Caco-2 (cell line): ENCODE measurements around the gene MC2R. TPM values are rescaled to one million over a fixed set of nuclear protein-coding genes. Genes with fewer than 3 reads are reported as not detected.

Experiments used
- BruUV-seq: library from RNA; stranded (reverse); fragments of 400-500 nt; replicated peaks from 2 replicates; lab custom pipeline; 2021; lab: Mats Ljungman, UMichigan
- CTCF ChIA-PET: fragments of 300-600 bp; sonication (Branson Sonifier 250); formaldehyde crosslinking; loops from one replicate; lab custom pipeline; 2022; ENCODE audit warnings: antibody characterized with exemption; lab: Charles Lee
- POLR2A ChIA-PET: fragments of 300-600 bp; sonication (Branson Sonifier 250); formaldehyde crosslinking; loops from one replicate; lab custom pipeline; 2022; ENCODE audit warnings: antibody characterized with exemption; lab: Charles Lee
- DNase-seq, 2 experiments: peaks; one replicate each; pipeline versions ENCODE4 v3.0.0 to v3.0.0-alpha.2; 2020 to 2022
- H3K27me3 ChIP-seq: replicated peaks from 2 replicates; pipeline ENCODE4 v1.6.0; 2011; ENCODE audit warnings: low read length; ENCODE audit not compliant: control insufficient read depth, insufficient read depth
- H3K36me3 ChIP-seq: 2 replicates; pipeline ENCODE4 v1.5.1; 2011; ENCODE audit warnings: low read length; ENCODE audit not compliant: control insufficient read depth, insufficient read depth
- H3K4me1 ChIP-seq: fragments of 250-450 bp; sonication (Bioruptor Pico); 2 replicates; pipeline ENCODE4 v1.5.1; 2020; ENCODE audit warnings: mild to moderate bottlenecking
- H3K4me3 ChIP-seq: 2 replicates; pipeline ENCODE4 v1.5.1; 2011; ENCODE audit warnings: low read depth, mild to moderate bottlenecking, control low read depth, low read length
- H3K9me3 ChIP-seq: fragments of 250-450 bp; sonication (Bioruptor Pico); 2 replicates; pipeline ENCODE4 v1.5.1; 2020; ENCODE audit warnings: mild to moderate bottlenecking, moderate library complexity
- H3K27ac Mint-ChIP-seq: one replicate; pipeline ENCODE4 v1.8.0; 2022; ENCODE audit warnings: mixed read lengths; ENCODE audit not compliant: unreplicated experiment
- H3K27me3 Mint-ChIP-seq: one replicate; pipeline ENCODE4 v1.8.0; 2022; ENCODE audit warnings: mixed read lengths; ENCODE audit not compliant: insufficient read depth, unreplicated experiment
- H3K36me3 Mint-ChIP-seq: one replicate; pipeline ENCODE4 v1.8.0; 2022; ENCODE audit warnings: mild to moderate bottlenecking, mixed read lengths; ENCODE audit not compliant: insufficient read depth, unreplicated experiment
- H3K4me1 Mint-ChIP-seq: one replicate; pipeline ENCODE4 v1.8.0; 2022; ENCODE audit warnings: low read depth, mixed read lengths; ENCODE audit not compliant: unreplicated experiment
- H3K4me3 Mint-ChIP-seq: one replicate; pipeline ENCODE4 v1.8.0; 2022; ENCODE audit warnings: mild to moderate bottlenecking, moderate library complexity, mixed read lengths; ENCODE audit not compliant: unreplicated experiment
- H3K9me3 Mint-ChIP-seq: one replicate; pipeline ENCODE4 v1.8.0; 2022; ENCODE audit warnings: mixed read lengths; ENCODE audit not compliant: unreplicated experiment
- intact Hi-C: fragments of 100-400 bp; cut with micrococcal nuclease; formaldehyde crosslinking; loops from one replicate; pipeline ENCODE4 v1.10.0; 2022; ENCODE audit not compliant: unreplicated experiment
- total RNA-seq: library from RNA; stranded (reverse); gene quantifications from 2 replicates; pipeline ENCODE4 v1.2.3, GENCODE V29; 2022
- TF ChIP-seq, protein P1 (sequence below), 2 experiments: fragments of 200-600 bp in 1 of 2; IDR thresholded peaks; 1 replicate in 1 of 2; 2 replicates in 1 of 2; pipeline versions ENCODE4 v1.5.1 to v1.8.0; 2011 to 2022; ENCODE audit warnings: antibody characterized with exemption in 1 of 2, control low read depth in 1 of 2, inconsistent platforms in 1 of 2, low read depth in 1 of 2, low read length in 1 of 2, mild to moderate bottlenecking in 1 of 2, moderate library complexity in 1 of 2; ENCODE audit not compliant: insufficient read depth in 1 of 2, severe bottlenecking in 1 of 2, unreplicated experiment in 1 of 2

MC2R gene
- total RNA-seq, 1 experiment from 2014 or later: not detected

DNA sequence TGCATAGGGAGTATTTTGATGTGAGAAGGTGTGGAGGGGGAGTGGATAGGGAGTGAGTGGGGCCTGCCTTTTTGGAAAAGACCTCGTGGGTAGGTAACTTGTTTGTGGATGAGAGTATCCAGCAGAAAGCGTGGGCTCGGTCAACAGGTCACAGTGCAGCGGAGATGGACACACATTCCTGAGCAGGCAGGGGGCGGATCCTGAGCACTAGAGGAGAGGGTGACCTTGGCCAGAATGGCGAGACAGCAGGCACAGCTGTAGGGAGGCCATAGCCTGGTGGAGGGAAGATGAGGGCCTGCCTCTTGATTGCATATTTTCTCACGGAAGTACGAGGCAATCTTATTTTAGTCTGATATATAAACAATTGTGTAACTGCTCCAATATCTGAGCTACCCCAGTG lies 3.6 kb upstream of the MC2R start:
- Mint-ChIP-seq H3K9me3 (no peaks in the 10 kb centered on the region), H3K4me1 (no peaks in the 10 kb centered on the region), H3K27ac (no peak overlapping the region), H3K36me3 (no peaks in the 10 kb centered on the region), H3K4me3 (no peak overlapping the region), H3K27me3 (peaks cover 10% of the 10 kb centered on the region)
- CTCF ChIA-PET: no interaction called here
- Histone ChIP-seq H3K4me1 (no peaks in the 10 kb centered on the region), H3K4me3 (no peak overlapping the region), H3K9me3 (no peaks in the 10 kb centered on the region), H3K36me3 (no peaks in the 10 kb centered on the region), H3K27me3 (peaks cover 1% of the 10 kb centered on the region)
- intact Hi-C loops: no loop called here
- BruUV-seq: no TSS peak
- no peak for DNase-seq
- POLR2A ChIA-PET: no interaction called here
- TF ChIP-seq, protein P1, sequence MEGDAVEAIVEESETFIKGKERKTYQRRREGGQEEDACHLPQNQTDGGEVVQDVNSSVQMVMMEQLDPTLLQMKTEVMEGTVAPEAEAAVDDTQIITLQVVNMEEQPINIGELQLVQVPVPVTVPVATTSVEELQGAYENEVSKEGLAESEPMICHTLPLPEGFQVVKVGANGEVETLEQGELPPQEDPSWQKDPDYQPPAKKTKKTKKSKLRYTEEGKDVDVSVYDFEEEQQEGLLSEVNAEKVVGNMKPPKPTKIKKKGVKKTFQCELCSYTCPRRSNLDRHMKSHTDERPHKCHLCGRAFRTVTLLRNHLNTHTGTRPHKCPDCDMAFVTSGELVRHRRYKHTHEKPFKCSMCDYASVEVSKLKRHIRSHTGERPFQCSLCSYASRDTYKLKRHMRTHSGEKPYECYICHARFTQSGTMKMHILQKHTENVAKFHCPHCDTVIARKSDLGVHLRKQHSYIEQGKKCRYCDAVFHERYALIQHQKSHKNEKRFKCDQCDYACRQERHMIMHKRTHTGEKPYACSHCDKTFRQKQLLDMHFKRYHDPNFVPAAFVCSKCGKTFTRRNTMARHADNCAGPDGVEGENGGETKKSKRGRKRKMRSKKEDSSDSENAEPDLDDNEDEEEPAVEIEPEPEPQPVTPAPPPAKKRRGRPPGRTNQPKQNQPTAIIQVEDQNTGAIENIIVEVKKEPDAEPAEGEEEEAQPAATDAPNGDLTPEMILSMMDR (IDR thresholded peaks at IDR 0.05; ENCODE audit: insufficient read depth in 1 of 2, low read depth in 1 of 2, low read length in 1 of 2, severe bottlenecking in 1 of 2, unreplicated experiment in 1 of 2): no peak

DNA sequence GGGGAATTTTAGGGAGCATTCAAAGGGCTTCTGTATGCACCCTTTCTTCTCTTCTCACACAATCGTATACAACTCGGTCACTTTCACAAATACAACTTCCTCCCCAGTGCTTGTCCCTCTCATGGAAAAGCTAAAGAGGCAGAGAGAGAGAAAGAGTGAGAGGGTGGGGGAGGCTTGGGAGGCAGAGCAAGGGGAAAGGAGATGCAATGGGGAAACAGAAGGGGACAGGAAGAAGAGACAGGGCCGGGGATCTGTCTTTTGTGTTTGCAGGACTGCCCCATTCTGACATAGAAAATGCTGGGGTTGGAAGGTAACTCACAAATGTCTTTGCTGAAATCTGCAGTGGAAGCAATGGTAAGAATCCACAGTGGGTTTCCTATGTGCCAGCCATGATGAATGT lies 2.1 kb upstream of the MC2R start:
- no TSS peak for BruUV-seq
- Mint-ChIP-seq H3K9me3 (no peaks in the 10 kb centered on the region), H3K36me3 (no peaks in the 10 kb centered on the region), H3K4me3 (no peak overlapping the region), H3K27me3 (peaks cover 8% of the 10 kb centered on the region), H3K4me1 (no peaks in the 10 kb centered on the region), H3K27ac (no peak overlapping the region)
- no peaks in the 10 kb centered on the region for H3K4me1 ChIP-seq
- H3K4me3 ChIP-seq: no peak overlapping the region
- TF ChIP-seq, protein P1 (IDR thresholded peaks at IDR 0.05; ENCODE audit: insufficient read depth in 1 of 2, low read depth in 1 of 2, low read length in 1 of 2, severe bottlenecking in 1 of 2, unreplicated experiment in 1 of 2): no peak
- intact Hi-C loops: no loop called here
- H3K36me3 ChIP-seq: no peaks in the 10 kb centered on the region
- ChIA-PET CTCF (interaction anchor here (0.7 kb wide), 1 partner anchor 9 kb away, joined by 3 read pairs; no protein-coding TSS in a partner anchor), POLR2A (no interaction called here)
- H3K27me3 ChIP-seq: no peaks in the 10 kb centered on the region; the same call in 1 of the 2 replicates
- H3K9me3 ChIP-seq: no peaks in the 10 kb centered on the region
- no peak for DNase-seq

GRCh38 chr18:13916559-13916958 lies 1.2 kb upstream of the MC2R start:
- no peaks in the 10 kb centered on the region; the same call in 1 of the 2 replicates for H3K27me3 ChIP-seq
- peaks cover 7% of the 10 kb centered on the region for H3K27me3 Mint-ChIP-seq
- CTCF ChIA-PET: interaction anchor here (0.7 kb wide), 1 partner anchor 8 kb away, joined by 3 read pairs; no protein-coding TSS in a partner anchor

More at GRCh38 chr18:13916559-13916958, 1.2 kb upstream of the MC2R start:
- Histone ChIP-seq H3K36me3 (no peaks in the 10 kb centered on the region), H3K4me3 (no peak overlapping the region), H3K4me1 (no peaks in the 10 kb centered on the region), H3K9me3 (no peaks in the 10 kb centered on the region)
- DNase-seq: no peak
- no peaks in the 10 kb centered on the region for H3K36me3 Mint-ChIP-seq
- no peak overlapping the region for H3K4me3 Mint-ChIP-seq
- POLR2A ChIA-PET: no interaction called here
- H3K27ac Mint-ChIP-seq: no peak overlapping the region
- BruUV-seq: no TSS peak
- intact Hi-C loops: no loop called here
- TF ChIP-seq, protein P1 (IDR thresholded peaks at IDR 0.05; ENCODE audit: insufficient read depth in 1 of 2, low read depth in 1 of 2, low read length in 1 of 2, severe bottlenecking in 1 of 2, unreplicated experiment in 1 of 2): no peak
- no peaks in the 10 kb centered on the region for H3K4me1 Mint-ChIP-seq
- H3K9me3 Mint-ChIP-seq: no peaks in the 10 kb centered on the region
